22Rv1 (cell line): ENCODE measurements around the gene KIAA0753.

Experiments
- H3K27ac ChIP-seq: fragments of 450-650 bp; 2 replicates; pipeline ENCODE4 v1.5.1; 2017
- CTCF ChIP-seq: fragments of 450-650 bp; IDR thresholded peaks from 2 replicates; pipeline ENCODE4 v1.5.1; 2017; ENCODE audit warnings: mild to moderate bottlenecking
- ZFX ChIP-seq: fragments of 450-650 bp; IDR thresholded peaks from 2 replicates; pipeline ENCODE4 v1.6.1; 2017; ENCODE audit warnings: antibody characterized with exemption, borderline replicate concordance

Gene KIAA0753

GRCh38 chr17:6676802-6677157 lies 36.3 kb upstream of the KIAA0753 start:
- H3K27ac ChIP-seq, result no peak overlapping the region
- TF ChIP-seq ZFX (no peak), CTCF (no peak)

GRCh38 chr17:6675201-6675825 lies 34.8 kb upstream of the KIAA0753 start:
- TF ChIP-seq CTCF, result no peak
- TF ChIP-seq ZFX, result no peak
- no peak overlapping the region for H3K27ac ChIP-seq

- TF ChIP-seq ZFX, result no peak
- TF ChIP-seq CTCF, result no peak
- H3K27ac ChIP-seq, result no peak overlapping the region
Observed at GRCh38 chr17:6674586-6674985, 34.1 kb upstream of the KIAA0753 start.

GRCh38 chr17:6671431-6671830 lies 30.9 kb upstream of the KIAA0753 start:
- no peak overlapping the region for H3K27ac ChIP-seq

GRCh38 chr17:6670999-6671398 lies 30.5 kb upstream of the KIAA0753 start:
- no peak overlapping the region for H3K27ac ChIP-seq
- TF ChIP-seq CTCF (no peak), ZFX (no peak)

More at GRCh38 chr17:6671431-6671830, 30.9 kb upstream of the KIAA0753 start:
- TF ChIP-seq CTCF (no peak), ZFX (no peak)

GRCh38 chr17:6670571-6670970 lies 30.1 kb upstream of the KIAA0753 start:
- TF ChIP-seq CTCF (no peak), ZFX (no peak)
- no peak overlapping the region for H3K27ac ChIP-seq

GRCh38 chr17:6669479-6670212 lies 29.1 kb upstream of the KIAA0753 start:
- no peak overlapping the region for H3K27ac ChIP-seq
- TF ChIP-seq CTCF, result no peak
- no peak for TF ChIP-seq ZFX
